Neural progenitor cell (in vitro differentiated cells): Measurements from ENCODE around the gene MBD4.

Experiments used
- CTCF ChIP-seq: fragments of 200-600 bp; sonication (generic); IDR thresholded peaks from 2 replicates; pipeline ENCODE4 v1.5.1; 2017; ENCODE audit warnings: antibody characterized with exemption, mild to moderate bottlenecking
- EZH2phosphoT487 ChIP-seq: fragments of 200-600 bp; sonication (generic); IDR thresholded peaks from 2 replicates; pipeline ENCODE4 v1.6.1; 2017; ENCODE audit warnings: antibody characterized with exemption

- TF ChIP-seq CTCF, result peak; percentile 45
- TF ChIP-seq EZH2phosphoT487, result no peak
Measured at GRCh38 chr3:129482721-129483120, 43.0 kb upstream of the MBD4 start.
